ENCODE results near the gene MEX3A. TPM values are rescaled to one million over a fixed set of nuclear protein-coding genes. Genes with fewer than 3 reads are reported as not detected.

MEX3A gene
- total and polyA plus RNA-seq, 2 of the 8 experiments (the other 6 are each of a cell fraction or from before 2014, with no cell fraction given) = 34.1 to 52.4 TPM

GRCh38 chr1:156119503-156120209, 37.4 kb upstream of the MEX3A start:
- FAIRE-seq (no peak), DNase-seq (ENCODE audit: low read depth in 1 of 2, low spot score in 2 of 2) (no peak)
- H3K23me2 ChIP-seq (ENCODE audit: low read depth, low read length) = peaks cover 13% of the 10 kb centered on the region
- H3K79me1 ChIP-seq (ENCODE audit: low read depth, low read length) = peaks cover 3% of the 10 kb centered on the region
- H2BK12ac ChIP-seq (ENCODE audit: low read depth, low read length) = 0 out of 2 replicates have a peak overlapping the region, but pooled peaks have one; percentile 44
- H2BK120ac ChIP-seq (replicated peaks; ENCODE audit: low read depth, low read length) = no peak overlapping the region
- H3K14ac ChIP-seq (ENCODE audit: insufficient read length) = no peak overlapping the region
- H4K20me1 ChIP-seq (replicated peaks in 1 of 2; ENCODE audit: control insufficient read depth in 1 of 2, insufficient read depth in 2 of 2, low read length in 2 of 2) = peaks cover 10 to 14% of the 10 kb centered on the region in 2 experiments
- H3K4me3 ChIP-seq (ENCODE audit: extremely low read depth in 1 of 4, insufficient read depth in 2 of 4, low read depth in 3 of 4, low read length in 4 of 4) = no peak overlapping the region
- H3K27ac ChIP-seq (ENCODE audit: low read depth, low read length) = no peak overlapping the region
- no peak overlapping the region for H4K91ac ChIP-seq (replicated peaks; ENCODE audit: insufficient read length, low read length)
- no peak overlapping the region for H2AFZ ChIP-seq (ENCODE audit: low read length)
- no peak overlapping the region for H4K8ac ChIP-seq (ENCODE audit: extremely low read depth, insufficient read depth, low read length)
- H3K9me3 ChIP-seq (ENCODE audit: insufficient read depth in 2 of 2, low read depth in 1 of 2, low read length in 1 of 2) = no peaks in the 10 kb centered on the region
- H2BK5ac ChIP-seq (ENCODE audit: low read depth, low read length) = no peak overlapping the region
- H3K36me3 ChIP-seq (ENCODE audit: control insufficient read depth in 2 of 4, insufficient read depth in 4 of 4, low read length in 3 of 4) = no peaks in the 10 kb centered on the region
- H3K4ac ChIP-seq (replicated peaks; ENCODE audit: insufficient read length, low read depth, low read length) = peak overlapping the region; percentile 47
- ChIA-PET CTCF (ENCODE audit: partially characterized antibody) (interaction anchor here (0.6 to 42.4 kb wide), 7 partner anchors 3 to 1455 kb away, joined by 3 to 1994 read pairs (median 8); partner anchors contain the start of genes LMNA and MEX3A), POLR2A (ENCODE audit: partially characterized antibody) (interaction anchor here (1.2 to 28.0 kb wide), 5 partner anchors 8 to 137 kb away, joined by 3 to 763 read pairs (median 4); partner anchors contain the start of gene MEX3A)
- H2AK5ac ChIP-seq (ENCODE audit: low read depth, low read length) = no peak overlapping the region
- no peak overlapping the region for H3K4me2 ChIP-seq (ENCODE audit: insufficient read depth in 1 of 2, low read depth in 2 of 2, low read length in 2 of 2)
- H3K56ac ChIP-seq (replicated peaks; ENCODE audit: insufficient read length, low read depth, low read length) = no peak overlapping the region
- peaks cover 3 to 27% (median 24%) of the 10 kb centered on the region in 4 experiments for H3K4me1 ChIP-seq (replicated peaks in 1 of 4; ENCODE audit: control insufficient read depth in 3 of 4, insufficient read depth in 4 of 4, low read length in 3 of 4)
- no peak overlapping the region for H3K23ac ChIP-seq (ENCODE audit: insufficient read length)
- no peak overlapping the region for H2BK15ac ChIP-seq (ENCODE audit: low read length)
- no peak overlapping the region for H2BK20ac ChIP-seq (ENCODE audit: low read length)
- peaks cover 0 to 10% of the 10 kb centered on the region in 2 experiments; a peak in 1 of 4 replicates for H3K79me2 ChIP-seq (ENCODE audit: control insufficient read depth in 1 of 2, insufficient read depth in 2 of 2, low read length in 2 of 2)
- TF ChIP-seq CTCF (IDR thresholded peaks at IDR 0.05; ENCODE audit: control extremely low read depth in 1 of 3, insufficient read depth in 1 of 3, low read depth in 1 of 3, low read length in 3 of 3) = no peak
- TF ChIP-seq NRF1 (IDR thresholded peaks at IDR 0.05; ENCODE audit: low read depth, low read length) = no peak
- TF ChIP-seq SP1 (IDR thresholded peaks at IDR 0.05; ENCODE audit: low read depth, low read length) = no peak
- no peak for TF ChIP-seq RBBP5 (IDR thresholded peaks at IDR 0.05; ENCODE audit: borderline replicate concordance, low read depth, low read length)
- no peak for TF ChIP-seq SIX5 (IDR thresholded peaks at IDR 0.05; ENCODE audit: low read depth, low read length)
- TF ChIP-seq CBX5 (IDR thresholded peaks at IDR 0.05; ENCODE audit: low read depth, low read length) = no peak
- peaks cover 0 to 2% (median 0%) of the 10 kb centered on the region in 4 experiments; a peak in 1 of 7 replicates for H3K27me3 ChIP-seq (replicated peaks in 1 of 4; ENCODE audit: control insufficient read depth in 3 of 4, extremely low read depth in 1 of 4, insufficient read depth in 3 of 4, low read length in 3 of 4)
- H3K9ac ChIP-seq (replicated peaks in 1 of 4; ENCODE audit: extremely low read depth in 1 of 4, low read depth in 3 of 4, low read length in 3 of 4) = no peak overlapping the region
- H4K5ac ChIP-seq (ENCODE audit: insufficient read length, low read depth, low read length) = no peak overlapping the region
- WGBS, 2 experiments (ENCODE audit: extremely low coverage in 1 of 2, insufficient coverage in 1 of 2, insufficient read length in 1 of 2, insufficient replicate concordance in 2 of 2, low coverage in 1 of 2, low lambda C conversion rate in 2 of 2, missing lambda C conversion rate in 1 of 2) = 85% methylated on average over 3 of the region's 3 CpGs; no CpG with 5 or more reads in 1 of the 2 experiments
- H3K18ac ChIP-seq (ENCODE audit: extremely low read depth, low read length) = no peak overlapping the region

Measured in H1 (cell line).